SHP77 (cell line): Measurements from ENCODE around the gene HDAC4.

ENCODE experiments used
- DNase-seq, 2 experiments: peaks; one replicate each; lab custom pipeline; 2025; lab: John Stamatoyannopoulos, UW

The HDAC4 gene

DNA sequence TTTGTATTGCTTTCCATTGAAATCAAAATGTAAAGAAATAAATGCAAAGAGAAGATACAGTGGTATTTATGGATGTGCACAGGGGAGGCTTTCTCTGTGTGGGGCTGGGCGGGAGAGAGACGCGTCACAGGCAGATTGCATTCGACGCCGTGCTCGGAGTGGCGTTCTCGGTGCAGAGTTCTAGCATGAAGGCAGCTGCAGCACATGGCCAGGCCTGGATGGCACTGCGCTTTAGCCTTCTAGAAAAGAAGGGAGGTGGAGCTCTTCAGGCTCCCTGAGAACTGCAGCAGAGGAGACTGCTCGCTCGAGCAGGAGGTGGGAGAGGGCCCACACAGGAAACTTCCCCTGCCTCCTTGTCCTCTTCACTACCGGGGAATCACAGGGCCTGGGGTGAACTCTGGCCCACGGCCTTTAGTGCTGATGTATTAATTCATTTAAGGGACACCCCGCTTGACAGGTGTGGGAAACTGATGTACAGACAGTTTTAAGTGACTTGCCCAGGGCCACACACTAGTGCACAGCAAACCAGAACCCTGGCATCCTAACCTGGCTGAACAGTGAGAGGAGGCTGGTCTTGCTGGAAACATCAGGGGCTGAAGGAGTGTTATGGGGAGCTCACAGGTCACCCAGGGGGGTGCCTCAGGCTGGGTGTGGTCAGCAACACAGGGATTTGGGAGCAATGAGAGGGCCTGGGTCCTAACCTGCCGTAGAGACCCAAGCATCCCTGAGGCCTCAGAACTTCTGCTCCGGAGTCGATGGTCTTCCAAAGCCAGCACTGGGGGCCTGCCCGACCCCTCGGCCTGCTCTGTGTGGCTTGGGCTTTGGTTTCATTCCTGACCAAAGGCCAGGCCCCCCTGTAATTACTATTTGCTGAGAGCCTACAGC, 199.9 kb downstream of the HDAC4 start:
- DNase-seq = no peak

DNA sequence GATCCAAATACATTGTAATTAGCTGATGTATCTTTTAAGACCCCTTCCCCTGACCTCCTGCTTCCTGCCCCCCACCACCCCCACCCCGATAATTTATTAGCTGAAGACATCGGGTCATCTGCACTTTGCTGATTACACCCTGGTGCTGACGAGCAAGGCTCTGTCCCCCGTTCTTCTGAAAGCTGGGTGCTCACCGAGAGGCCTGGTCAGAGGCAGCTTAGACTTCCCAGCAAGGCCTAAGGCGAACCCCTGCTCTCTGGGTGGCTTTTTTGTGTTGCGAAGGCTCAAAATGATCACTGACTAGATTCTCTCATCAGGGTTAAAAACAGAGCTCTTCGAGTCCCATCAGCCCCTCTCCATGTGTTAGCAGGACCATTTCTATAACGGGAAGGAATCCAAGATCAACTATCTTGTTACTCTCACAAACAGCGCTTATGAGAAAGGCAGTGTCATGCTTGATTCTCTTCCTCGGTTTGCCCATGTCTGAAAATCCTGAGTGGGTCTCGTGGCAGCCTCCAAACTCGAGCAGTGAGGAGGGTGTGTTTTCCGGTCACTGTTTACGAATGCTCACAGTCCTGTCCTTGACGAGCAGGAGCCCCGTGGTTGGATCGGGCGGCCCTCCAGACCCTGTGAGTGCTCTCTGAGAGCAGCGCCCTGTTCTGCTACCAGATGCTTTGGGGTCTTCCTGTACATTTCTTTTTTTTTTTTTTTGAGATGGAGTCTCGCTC, 201.6 kb downstream of the HDAC4 start:
- no peak for DNase-seq

GRCh38 chr2:239198221-239198620, 202.6 kb downstream of the HDAC4 start:
- DNase-seq = no peak

DNA sequence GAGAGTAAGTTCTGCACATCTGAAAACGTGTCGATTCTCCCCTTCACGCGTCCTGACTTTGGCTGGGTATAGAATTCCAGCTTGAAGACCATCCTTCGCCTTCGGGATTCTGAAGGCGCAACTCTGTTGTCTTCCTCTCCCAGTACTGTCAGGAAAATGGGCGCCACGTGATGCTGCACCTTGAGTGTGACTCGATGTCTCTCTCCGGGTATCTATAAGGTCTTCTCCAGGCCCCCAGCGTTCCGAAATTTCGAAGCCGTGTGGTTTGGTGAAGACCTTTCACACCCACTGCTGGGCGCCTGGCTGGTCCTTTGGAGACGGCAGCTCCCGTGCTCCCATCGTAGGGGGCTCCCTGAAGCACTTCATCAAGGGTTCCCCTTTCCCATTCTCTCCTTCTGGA, 203.7 kb downstream of the HDAC4 start:
- no peak for DNase-seq

- DNase-seq = no peak
Observed at GRCh38 chr2:239196474-239197021, 204.3 kb downstream of the HDAC4 start.

- no peak for DNase-seq
Observed at GRCh38 chr2:239195992-239196391, 204.8 kb downstream of the HDAC4 start.

DNA sequence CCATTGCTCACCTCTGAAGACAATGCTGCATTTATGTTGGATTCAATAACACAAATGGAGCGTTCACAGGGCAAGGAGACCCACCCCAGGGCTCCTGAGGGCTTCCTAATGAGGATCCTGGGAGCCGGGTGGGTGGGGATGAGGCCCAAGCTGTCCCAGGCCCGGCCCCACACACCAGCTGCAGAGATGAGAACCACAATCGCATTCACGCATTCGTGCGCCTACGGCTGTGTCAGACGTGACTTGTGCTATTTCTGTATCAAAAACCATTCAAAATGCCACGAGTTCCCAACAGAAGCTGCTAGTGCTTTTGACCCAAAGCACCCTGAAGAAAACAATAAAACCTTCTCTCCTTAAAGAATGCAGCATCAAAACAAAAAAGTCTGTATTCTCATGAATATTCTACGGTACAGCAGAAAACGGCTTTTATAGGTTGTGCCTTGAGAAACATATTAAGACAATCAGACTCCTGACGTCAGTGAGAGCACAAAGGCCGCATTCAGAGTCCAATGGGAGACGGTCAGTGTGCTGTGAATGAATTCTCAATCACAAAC, 205.4 kb downstream of the HDAC4 start:
- no peak for DNase-seq

DNA sequence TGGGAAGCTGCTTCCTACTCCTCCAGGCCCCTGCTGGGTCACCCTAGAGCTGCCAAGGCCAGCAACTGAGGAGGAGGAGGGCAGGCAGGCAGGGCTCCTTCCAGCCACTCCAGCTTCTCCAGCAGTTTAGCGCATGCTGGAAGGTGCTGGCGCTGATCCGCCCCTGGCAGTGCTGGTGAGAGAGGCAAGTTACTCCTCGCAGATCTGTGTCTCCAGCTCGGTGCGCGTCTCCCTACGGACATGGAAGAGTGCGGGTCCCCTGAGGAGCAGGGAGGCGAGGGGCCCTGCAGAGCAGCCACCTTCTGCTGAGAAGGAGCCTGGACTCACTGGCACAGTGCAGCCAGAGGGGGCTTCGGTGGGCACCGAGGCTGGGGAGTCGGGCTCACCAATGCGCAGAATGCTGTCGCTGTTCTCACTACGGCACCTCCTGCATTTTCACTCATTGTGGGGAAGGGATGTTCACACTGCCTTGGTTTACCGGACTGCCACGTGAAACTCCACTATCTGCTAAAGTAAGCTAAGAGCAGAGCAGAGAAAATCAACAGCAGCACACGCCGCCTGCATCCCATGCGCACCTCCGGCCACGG, 206.0 kb downstream of the HDAC4 start:
- DNase-seq = no peak

- DNase-seq = no peak
Observed at GRCh38 chr2:239193925-239194677, 206.7 kb downstream of the HDAC4 start.

- DNase-seq = no peak
Observed at GRCh38 chr2:239193401-239193811, 207.4 kb downstream of the HDAC4 start.

DNA sequence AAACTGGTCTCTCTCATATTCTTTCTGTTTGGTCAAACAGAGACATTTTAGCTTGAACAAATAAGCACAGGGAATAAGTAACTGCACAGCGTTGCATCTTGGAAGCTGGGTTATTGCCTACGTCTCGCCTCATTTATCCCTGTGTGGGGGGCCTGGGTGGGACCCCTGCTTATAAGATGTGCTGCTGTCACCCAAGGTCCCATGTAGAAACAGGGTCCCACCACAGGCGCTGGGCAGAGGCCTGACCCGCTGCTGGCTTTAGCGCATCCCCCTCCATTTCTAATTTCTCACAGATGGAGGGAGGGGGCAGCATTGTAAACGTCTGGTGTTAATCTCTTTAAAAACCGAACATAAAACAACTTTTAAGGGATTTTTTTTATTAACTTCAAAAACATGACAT, 207.8 kb downstream of the HDAC4 start:
- no peak for DNase-seq

DNA sequence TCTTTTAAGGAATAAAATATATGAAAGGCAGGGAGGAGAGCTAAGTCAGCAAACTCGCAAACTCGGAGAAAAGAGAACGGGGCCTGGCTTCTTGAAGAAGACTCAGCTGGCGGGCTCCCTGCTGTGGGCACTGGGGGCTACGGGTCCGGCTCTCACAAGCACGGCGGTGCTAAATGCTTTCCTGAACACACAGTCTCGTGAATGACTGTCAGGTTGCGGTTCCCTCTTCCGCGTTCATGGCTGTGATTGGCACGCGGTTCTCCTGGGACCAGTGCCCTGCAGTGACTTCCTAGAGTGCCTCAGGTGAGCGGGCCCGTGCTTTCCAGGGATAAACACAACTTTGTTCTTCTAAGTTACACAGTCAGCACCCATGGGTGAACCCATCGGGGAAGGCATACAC, 208.4 kb downstream of the HDAC4 start:
- no peak for DNase-seq

DNA sequence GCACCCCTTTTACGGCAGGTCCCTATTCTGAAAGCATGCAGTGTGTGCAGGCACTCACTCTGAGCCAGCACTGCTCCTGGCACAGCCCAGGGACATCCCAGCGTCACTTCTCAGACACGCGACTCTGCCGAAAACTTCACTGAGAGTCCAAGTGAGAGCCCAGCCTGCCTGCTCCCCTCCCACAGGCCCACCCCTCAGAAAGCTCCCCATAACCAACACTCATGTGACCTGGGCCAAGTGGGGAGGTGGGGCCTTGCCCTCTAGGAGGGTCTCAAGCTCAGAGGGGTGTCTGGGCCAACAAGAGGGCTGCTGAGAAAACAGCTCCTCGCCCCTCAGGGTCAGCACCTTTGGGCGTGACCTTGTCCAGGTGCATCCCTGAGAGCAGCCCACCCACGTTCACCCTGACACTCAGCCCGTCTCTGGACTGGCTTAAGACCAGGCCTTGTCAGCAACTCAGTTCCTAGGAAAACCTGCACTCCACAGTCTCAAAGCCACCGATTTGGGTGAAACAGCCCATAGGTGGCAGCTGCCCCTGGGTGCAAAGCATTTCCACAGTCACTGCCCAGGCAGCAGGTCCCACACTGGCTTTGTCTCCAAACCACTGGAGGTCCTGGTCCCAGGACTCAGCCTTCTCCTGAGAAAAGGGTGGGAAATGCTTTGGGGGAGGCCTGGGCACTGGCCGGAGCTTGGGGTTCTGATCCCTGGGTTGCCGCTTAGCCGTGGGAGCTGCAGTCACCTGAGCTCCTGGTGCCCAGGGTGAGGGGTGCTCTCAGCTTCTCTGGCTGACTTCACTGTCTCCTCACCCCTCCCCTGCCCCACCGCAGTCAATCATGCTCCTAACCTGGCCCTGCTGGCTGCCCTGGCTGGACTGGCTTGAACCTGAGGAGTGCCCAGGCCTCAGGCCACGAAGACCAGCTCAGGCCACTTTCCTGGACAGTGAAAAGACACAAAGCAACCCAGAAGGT, 209.6 kb downstream of the HDAC4 start:
- no peak for DNase-seq

DNA sequence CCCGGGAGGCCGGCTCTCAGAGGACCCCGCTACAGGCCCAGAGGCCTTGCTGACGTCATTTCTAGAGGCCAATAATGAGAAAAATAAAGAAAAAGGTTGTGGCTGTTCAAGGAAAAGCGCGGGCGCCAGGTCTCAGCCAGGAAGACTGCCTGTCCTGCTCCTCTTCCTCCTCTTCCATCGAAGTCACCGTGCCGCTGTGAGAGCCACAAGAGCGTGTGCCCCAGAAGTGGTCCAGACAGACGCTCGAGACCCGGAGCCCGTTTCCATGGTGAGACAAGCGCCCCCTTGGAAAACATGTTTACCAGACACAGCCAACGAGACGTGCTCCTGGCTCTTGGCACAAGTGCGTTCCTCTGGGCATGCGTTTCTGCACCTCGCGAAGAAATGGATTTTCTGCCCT, 210.5 kb downstream of the HDAC4 start:
- no peak for DNase-seq

DNA sequence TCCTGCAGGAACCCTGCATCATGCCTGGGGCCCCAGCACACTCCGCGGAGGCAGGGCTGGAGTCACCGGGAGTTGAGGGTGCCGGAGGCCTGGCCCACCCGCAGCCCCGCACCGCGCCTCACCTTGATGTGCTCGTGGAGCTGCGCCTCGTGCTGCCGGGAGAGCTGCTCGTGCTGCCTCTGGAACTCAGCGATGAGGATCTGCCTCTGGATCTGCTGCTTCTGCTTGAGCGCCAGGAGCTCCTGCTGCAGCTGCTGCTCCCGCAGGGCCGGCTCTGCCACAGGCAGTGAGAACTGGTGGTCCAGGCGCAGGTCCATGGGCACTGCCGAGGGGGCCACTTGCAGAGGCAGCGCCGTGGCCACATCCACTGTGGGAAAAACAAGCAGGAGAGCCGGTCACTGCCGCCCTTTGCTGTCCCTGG, 211.1 kb downstream of the HDAC4 start:
- no peak for DNase-seq

DNA sequence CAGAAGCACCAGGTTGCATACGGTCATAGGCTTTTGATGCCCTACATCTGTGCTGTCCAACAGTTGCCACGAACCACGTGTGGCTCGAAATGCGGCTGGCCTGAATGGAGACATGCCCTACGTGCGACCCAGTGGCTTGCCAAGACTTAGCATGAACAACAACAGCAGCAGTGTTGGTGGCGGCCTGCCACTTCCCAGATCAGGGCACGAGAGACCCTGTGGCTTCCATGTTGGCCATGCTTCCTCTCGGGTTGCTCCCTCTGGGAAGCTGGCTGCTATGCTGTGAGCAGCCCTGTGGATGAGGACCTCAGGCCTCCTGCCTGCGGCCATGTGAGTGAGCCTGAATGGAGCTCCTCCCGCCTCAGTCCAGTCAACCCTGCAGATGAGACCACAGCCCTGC, 212.3 kb downstream of the HDAC4 start:
- no peak for DNase-seq

- DNase-seq = no peak
Observed at GRCh38 chr2:239187464-239188253, 213.2 kb downstream of the HDAC4 start.

- DNase-seq = no peak
Observed at GRCh38 chr2:239186516-239187357, 214.1 kb downstream of the HDAC4 start.
